HL-60 (cell line): ENCODE measurements around the gene ASGR1.
A peak's percentile ranks its signal among the peaks of the same experiment; 100 is the strongest.

Experiments used
- DNase-seq, 2 experiments: peaks; one replicate each; pipeline ENCODE4 v3.0.0-alpha.2; 2010 to 2020; ENCODE audit warnings: low read depth in 1 of 2, low spot score in 1 of 2
- H3K27ac ChIP-seq: fragments of 250-450 bp; sonication (Bioruptor Pico); replicated peaks from 2 replicates; pipeline ENCODE4 v1.5.1; 2020; ENCODE audit warnings: mild to moderate bottlenecking, moderate library complexity
- H3K27me3 ChIP-seq: fragments of 250-450 bp; sonication (Bioruptor Pico); 2 replicates; pipeline ENCODE4 v1.5.1; 2021; ENCODE audit warnings: mild to moderate bottlenecking, moderate library complexity; ENCODE audit not compliant: insufficient read depth, poor library complexity, severe bottlenecking
- H3K4me3 ChIP-seq: replicated peaks from 2 replicates; pipeline ENCODE4 v1.5.1; 2011; ENCODE audit warnings: mild to moderate bottlenecking, control low read depth, low read length; ENCODE audit not compliant: insufficient read depth
- CTCF ChIP-seq: IDR thresholded peaks from one replicate; pipeline ENCODE4 v1.5.1; 2011; ENCODE audit warnings: low read length, control low read depth, inconsistent platforms; ENCODE audit not compliant: insufficient read depth
- GABPA ChIP-seq: IDR thresholded peaks from 2 replicates; pipeline ENCODE4 v1.6.1; 2012; ENCODE audit warnings: low read depth
- POLR2AphosphoS5 ChIP-seq: IDR thresholded peaks from 2 replicates; pipeline ENCODE4 v1.6.1; 2012; ENCODE audit warnings: low read depth
- SPI1 ChIP-seq: IDR thresholded peaks from 2 replicates; pipeline ENCODE4 v1.6.1; 2012; ENCODE audit warnings: low read depth, mild to moderate bottlenecking, borderline replicate concordance
- TF ChIP-seq, protein P1 (sequence below): IDR thresholded peaks from 2 replicates; pipeline ENCODE4 v1.6.1; 2012; ENCODE audit warnings: low read depth; ENCODE audit not compliant: insufficient replicate concordance

The ASGR1 gene

GRCh38 chr17:7218758-7219157 is 39.6 kb upstream of the ASGR1 start:
- Histone ChIP-seq H3K4me3 (no peak overlapping the region), H3K27ac (no peak overlapping the region), H3K27me3 (no peaks in the 10 kb centered on the region)
- DNase-seq: no peak
- TF ChIP-seq SPI1: no peak
- TF ChIP-seq, protein P1, sequence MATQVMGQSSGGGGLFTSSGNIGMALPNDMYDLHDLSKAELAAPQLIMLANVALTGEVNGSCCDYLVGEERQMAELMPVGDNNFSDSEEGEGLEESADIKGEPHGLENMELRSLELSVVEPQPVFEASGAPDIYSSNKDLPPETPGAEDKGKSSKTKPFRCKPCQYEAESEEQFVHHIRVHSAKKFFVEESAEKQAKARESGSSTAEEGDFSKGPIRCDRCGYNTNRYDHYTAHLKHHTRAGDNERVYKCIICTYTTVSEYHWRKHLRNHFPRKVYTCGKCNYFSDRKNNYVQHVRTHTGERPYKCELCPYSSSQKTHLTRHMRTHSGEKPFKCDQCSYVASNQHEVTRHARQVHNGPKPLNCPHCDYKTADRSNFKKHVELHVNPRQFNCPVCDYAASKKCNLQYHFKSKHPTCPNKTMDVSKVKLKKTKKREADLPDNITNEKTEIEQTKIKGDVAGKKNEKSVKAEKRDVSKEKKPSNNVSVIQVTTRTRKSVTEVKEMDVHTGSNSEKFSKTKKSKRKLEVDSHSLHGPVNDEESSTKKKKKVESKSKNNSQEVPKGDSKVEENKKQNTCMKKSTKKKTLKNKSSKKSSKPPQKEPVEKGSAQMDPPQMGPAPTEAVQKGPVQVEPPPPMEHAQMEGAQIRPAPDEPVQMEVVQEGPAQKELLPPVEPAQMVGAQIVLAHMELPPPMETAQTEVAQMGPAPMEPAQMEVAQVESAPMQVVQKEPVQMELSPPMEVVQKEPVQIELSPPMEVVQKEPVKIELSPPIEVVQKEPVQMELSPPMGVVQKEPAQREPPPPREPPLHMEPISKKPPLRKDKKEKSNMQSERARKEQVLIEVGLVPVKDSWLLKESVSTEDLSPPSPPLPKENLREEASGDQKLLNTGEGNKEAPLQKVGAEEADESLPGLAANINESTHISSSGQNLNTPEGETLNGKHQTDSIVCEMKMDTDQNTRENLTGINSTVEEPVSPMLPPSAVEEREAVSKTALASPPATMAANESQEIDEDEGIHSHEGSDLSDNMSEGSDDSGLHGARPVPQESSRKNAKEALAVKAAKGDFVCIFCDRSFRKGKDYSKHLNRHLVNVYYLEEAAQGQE: no peak
- no peak for TF ChIP-seq CTCF

- TF ChIP-seq POLR2AphosphoS5 (no peak), GABPA (no peak), SPI1 (no peak), CTCF (no peak)
- TF ChIP-seq, protein P1: no peak
- Histone ChIP-seq H3K27me3 (no peaks in the 10 kb centered on the region), H3K4me3 (no peak overlapping the region), H3K27ac (no peak overlapping the region; the same call in 1 of the 2 replicates)
- no peak for DNase-seq
Observed at GRCh38 chr17:7218166-7218565, 39.0 kb upstream of the ASGR1 start.

DNA sequence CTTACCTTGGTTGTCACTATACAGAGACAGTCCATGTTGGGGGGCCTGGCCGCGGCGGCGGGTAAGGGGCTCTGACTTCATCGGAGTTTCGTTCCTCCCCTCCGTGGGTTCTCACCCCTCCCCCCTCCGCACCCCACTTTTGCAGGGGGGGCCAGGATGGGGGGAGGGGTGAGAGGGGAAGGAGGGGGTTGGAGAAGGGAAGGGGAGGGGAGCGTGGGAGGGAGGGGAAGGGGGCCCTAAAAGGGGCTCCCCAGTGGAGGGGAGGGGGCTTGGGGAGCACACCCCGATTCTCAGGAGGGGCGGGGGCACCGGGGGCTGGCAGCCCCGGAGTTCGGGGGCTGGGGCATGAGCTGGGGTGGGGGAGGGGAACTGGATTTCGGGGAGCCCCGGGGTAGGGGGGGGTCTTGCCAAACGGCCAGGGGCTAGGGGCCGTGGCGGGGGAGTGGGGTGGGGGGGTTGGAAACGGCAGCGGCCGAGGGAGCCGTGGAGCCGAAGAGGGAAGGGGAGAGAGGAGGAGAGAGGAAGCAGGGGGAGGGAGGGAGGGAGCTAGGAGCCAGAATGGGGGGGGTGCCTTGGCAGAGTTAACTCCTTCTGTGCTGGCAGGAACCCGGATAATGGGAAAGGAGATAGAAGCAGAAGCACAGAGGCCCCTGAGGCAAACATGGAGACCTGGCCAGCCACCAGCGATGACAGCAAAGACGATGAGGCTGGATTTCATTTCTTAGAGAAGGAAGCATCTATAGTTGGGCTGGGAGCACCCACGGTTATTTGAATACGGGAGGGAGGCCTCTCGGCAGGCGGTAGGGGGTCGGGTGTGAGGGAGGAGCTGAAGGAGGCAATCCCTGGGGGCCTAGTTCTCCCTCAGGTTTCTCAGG is 38.2 kb upstream of the ASGR1 start:
- Histone ChIP-seq H3K4me3 (peak overlapping the region; percentile 36), H3K27ac (peak overlapping the region; percentile 25; the same call in 1 of the 2 replicates), H3K27me3 (no peaks in the 10 kb centered on the region)
- DNase-seq: peak in 1 of 2 experiments; percentile 15
- TF ChIP-seq SPI1: no peak
- no peak for TF ChIP-seq CTCF
